WTC11 (cell line): ENCODE measurements around the gene KAZN.

Experiments
- CREM ChIP-seq: sonication (generic); formaldehyde crosslinking; IDR thresholded peaks from 2 replicates; pipeline ENCODE4 v1.8.1; 2022; ENCODE audit warnings: mild to moderate bottlenecking, missing genetic modification reagents, moderate library complexity
- CTCF ChIP-seq: fragments of 200-600 bp; IDR thresholded peaks from 2 replicates; pipeline ENCODE4 v1.8.0; 2022; ENCODE audit warnings: antibody characterized with exemption
- ELF4 ChIP-seq: sonication (generic); formaldehyde crosslinking; IDR thresholded peaks from 2 replicates; pipeline ENCODE4 v1.8.1; 2022; ENCODE audit warnings: low read depth, mild to moderate bottlenecking, moderate library complexity, missing genetic modification reagents
- FOXJ3 ChIP-seq: sonication (generic); formaldehyde crosslinking; IDR thresholded peaks from 2 replicates; pipeline ENCODE4 v1.9.0; 2021; ENCODE audit warnings: missing genetic modification reagents, mild to moderate bottlenecking, borderline replicate concordance
- HMGXB4 ChIP-seq: sonication (generic); formaldehyde crosslinking; IDR thresholded peaks from 2 replicates; pipeline ENCODE4 v1.8.1; 2023; ENCODE audit warnings: mild to moderate bottlenecking, moderate library complexity, missing genetic modification reagents
- MLX ChIP-seq: sonication (generic); formaldehyde crosslinking; IDR thresholded peaks from 2 replicates; pipeline ENCODE4 v1.8.1; 2023; ENCODE audit warnings: mild to moderate bottlenecking, missing genetic modification reagents, moderate library complexity
- MYBL2 ChIP-seq: sonication (generic); formaldehyde crosslinking; IDR thresholded peaks from 2 replicates; pipeline ENCODE4 v1.8.1; 2023; ENCODE audit warnings: mild to moderate bottlenecking, moderate library complexity, missing genetic modification reagents
- SMAD3 ChIP-seq: sonication (generic); formaldehyde crosslinking; IDR thresholded peaks from 2 replicates; pipeline ENCODE4 v1.8.0; 2022; ENCODE audit warnings: missing genetic modification reagents, mild to moderate bottlenecking, borderline replicate concordance
- SMAD4 ChIP-seq: sonication (generic); formaldehyde crosslinking; IDR thresholded peaks from 2 replicates; pipeline ENCODE4 v1.8.0; 2022; ENCODE audit warnings: mild to moderate bottlenecking, missing genetic modification reagents
- TCF7 ChIP-seq: sonication (generic); formaldehyde crosslinking; IDR thresholded peaks from 2 replicates; pipeline ENCODE4 v1.8.0; 2022; ENCODE audit warnings: mild to moderate bottlenecking, low read depth, missing genetic modification reagents, moderate library complexity
- TEAD4 ChIP-seq: sonication (generic); formaldehyde crosslinking; IDR thresholded peaks from 2 replicates; pipeline ENCODE4 v1.8.0; 2022; ENCODE audit warnings: mild to moderate bottlenecking, missing genetic modification reagents
- ZNF121 ChIP-seq: sonication (generic); formaldehyde crosslinking; IDR thresholded peaks from 2 replicates; pipeline ENCODE4 v1.8.0; 2023; ENCODE audit warnings: missing genetic modification reagents
- ZNF281 ChIP-seq: sonication (generic); formaldehyde crosslinking; IDR thresholded peaks from 2 replicates; pipeline ENCODE4 v1.8.0; 2023; ENCODE audit warnings: mild to moderate bottlenecking, missing genetic modification reagents
- ZNF416 ChIP-seq: fragments of 250-450 bp; sonication (Bioruptor Pico); IDR thresholded peaks from 2 replicates; pipeline ENCODE4 v1.9.0; 2021; ENCODE audit warnings: mild to moderate bottlenecking, inconsistent platforms

- TF ChIP-seq ZNF416 (CRISPR knock-in tag), result no peak
- TF ChIP-seq TCF7 (CRISPR knock-in tag), result no peak
- TF ChIP-seq CTCF, result no peak
- no peak for TF ChIP-seq SMAD4
- TF ChIP-seq CREM (CRISPR knock-in tag), result no peak
- TF ChIP-seq SMAD3 (CRISPR knock-in tag), result no peak
- TF ChIP-seq HMGXB4 (CRISPR knock-in tag), result no peak
- no peak for TF ChIP-seq FOXJ3
- TF ChIP-seq MLX, result no peak
- no peak for TF ChIP-seq ELF4 (CRISPR knock-in tag)
- no peak for TF ChIP-seq TEAD4 (CRISPR knock-in tag)
- no peak for TF ChIP-seq ZNF281 (CRISPR knock-in tag)
- TF ChIP-seq ZNF121 (CRISPR knock-in tag), result no peak
- TF ChIP-seq MYBL2, result no peak
Measured at GRCh38 chr1:14925336-14926136, 327.1 kb downstream of the KAZN start.
